GM12874 (cell line): ENCODE measurements around the gene POU2F2.

Source experiments
- TF ChIP-seq, protein P1 (sequence below): IDR thresholded peaks from 2 replicates; pipeline ENCODE4 v1.5.1; 2011; ENCODE audit warnings: low read depth, mild to moderate bottlenecking, control low read depth, low read length, moderate library complexity; ENCODE audit not compliant: insufficient read depth

POU2F2 gene

DNA sequence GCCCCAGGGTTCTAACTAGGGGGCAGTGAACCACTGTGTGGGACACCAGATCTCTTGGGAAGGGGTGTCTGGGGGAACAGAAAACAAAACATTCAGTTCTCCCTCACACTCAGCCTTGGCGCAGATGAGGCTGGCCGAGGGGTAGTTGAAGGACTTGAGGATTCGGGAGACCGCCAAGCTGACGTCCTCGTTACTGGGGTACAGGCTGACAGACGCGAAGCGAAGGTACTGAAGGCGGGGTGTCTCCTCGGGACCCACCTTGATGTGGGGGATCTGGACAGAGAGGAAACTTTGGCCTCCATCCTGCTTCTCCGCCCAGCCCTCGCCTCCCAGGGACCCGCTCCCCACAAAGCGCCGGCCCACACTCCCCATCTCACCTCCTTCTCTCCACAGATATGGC lies 69.9 kb downstream of the POU2F2 start:
- TF ChIP-seq, protein P1, sequence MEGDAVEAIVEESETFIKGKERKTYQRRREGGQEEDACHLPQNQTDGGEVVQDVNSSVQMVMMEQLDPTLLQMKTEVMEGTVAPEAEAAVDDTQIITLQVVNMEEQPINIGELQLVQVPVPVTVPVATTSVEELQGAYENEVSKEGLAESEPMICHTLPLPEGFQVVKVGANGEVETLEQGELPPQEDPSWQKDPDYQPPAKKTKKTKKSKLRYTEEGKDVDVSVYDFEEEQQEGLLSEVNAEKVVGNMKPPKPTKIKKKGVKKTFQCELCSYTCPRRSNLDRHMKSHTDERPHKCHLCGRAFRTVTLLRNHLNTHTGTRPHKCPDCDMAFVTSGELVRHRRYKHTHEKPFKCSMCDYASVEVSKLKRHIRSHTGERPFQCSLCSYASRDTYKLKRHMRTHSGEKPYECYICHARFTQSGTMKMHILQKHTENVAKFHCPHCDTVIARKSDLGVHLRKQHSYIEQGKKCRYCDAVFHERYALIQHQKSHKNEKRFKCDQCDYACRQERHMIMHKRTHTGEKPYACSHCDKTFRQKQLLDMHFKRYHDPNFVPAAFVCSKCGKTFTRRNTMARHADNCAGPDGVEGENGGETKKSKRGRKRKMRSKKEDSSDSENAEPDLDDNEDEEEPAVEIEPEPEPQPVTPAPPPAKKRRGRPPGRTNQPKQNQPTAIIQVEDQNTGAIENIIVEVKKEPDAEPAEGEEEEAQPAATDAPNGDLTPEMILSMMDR: no peak

DNA sequence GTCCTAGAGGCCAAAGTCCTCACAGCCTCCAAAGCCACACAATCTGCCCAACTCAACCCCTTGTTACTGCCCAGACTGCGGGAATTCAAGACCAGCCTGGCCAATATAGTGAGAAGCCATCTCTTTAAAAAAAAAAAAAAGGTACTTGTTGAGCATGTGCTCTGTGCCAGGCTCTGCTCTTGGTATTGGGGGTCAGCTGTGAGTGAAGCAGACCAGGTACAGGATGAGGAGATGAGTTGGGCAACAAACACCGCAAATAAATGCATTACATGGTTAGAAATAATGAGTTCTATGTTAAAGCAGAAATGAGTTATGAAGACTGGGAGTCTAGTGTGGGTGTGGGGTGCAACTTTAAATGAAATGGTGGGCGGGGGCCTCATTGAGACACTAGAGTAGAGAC lies 72.1 kb downstream of the POU2F2 start:
- TF ChIP-seq, protein P1: no peak

DNA sequence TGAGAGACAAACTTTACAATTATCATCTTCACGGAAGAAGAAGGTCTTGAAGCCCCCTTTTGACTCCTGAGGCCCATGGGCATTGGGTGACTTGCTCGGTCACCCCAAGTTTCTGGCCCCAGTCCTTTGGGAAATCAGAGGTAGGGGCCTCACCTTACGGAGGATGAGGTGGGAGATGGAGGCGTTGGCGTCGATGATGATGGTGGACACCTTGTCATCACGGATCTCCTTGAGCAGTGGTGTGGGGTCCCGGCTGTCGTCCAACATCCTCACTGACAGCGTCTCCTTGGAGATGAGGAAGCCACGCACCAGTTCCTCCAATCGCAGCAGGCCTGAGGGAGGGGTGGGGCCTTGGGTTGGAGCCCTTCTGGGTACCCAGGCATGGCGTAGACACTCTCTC lies 73.0 kb downstream of the POU2F2 start:
- TF ChIP-seq, protein P1: no peak

DNA sequence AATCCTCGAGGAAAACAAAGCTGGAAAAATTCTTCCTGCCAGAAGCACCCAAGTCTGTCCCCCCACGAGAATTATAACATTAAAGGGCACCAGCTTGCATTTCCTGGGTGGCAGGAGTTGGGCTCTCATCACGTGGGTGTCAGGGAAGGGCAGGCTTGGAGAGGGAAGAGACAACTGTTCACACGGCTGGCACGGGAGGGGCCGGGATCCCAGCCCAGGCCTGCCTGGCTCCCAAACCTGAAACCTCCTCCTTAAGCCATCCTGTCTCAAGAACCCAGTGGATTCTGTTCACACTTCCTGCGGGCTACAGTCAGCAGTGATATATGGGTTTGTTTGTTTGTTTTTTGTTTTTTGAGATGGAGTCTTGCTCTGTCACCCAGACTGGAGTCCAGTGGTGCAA lies 74.4 kb downstream of the POU2F2 start:
- TF ChIP-seq, protein P1: no peak

DNA sequence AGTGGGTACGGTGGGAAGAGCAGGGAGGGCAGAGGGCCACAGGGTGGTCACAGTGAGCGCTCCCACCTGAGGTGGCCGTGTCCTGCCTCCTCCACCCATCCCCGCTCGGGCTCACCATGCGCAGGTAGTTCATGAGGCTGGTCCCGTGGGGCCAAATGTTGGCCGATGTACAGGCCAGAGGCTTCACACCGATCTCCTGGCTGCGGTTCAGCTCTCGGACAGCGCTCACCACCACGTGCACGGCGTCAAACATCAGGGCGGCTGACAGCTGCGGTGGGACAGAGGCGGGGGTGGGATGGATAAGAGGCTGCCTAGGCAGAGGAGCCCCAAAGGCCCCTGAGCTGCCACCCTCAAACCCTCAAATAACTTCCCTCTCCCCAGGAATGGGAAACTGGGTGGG lies 78.0 kb downstream of the POU2F2 start:
- TF ChIP-seq, protein P1: no peak

DNA sequence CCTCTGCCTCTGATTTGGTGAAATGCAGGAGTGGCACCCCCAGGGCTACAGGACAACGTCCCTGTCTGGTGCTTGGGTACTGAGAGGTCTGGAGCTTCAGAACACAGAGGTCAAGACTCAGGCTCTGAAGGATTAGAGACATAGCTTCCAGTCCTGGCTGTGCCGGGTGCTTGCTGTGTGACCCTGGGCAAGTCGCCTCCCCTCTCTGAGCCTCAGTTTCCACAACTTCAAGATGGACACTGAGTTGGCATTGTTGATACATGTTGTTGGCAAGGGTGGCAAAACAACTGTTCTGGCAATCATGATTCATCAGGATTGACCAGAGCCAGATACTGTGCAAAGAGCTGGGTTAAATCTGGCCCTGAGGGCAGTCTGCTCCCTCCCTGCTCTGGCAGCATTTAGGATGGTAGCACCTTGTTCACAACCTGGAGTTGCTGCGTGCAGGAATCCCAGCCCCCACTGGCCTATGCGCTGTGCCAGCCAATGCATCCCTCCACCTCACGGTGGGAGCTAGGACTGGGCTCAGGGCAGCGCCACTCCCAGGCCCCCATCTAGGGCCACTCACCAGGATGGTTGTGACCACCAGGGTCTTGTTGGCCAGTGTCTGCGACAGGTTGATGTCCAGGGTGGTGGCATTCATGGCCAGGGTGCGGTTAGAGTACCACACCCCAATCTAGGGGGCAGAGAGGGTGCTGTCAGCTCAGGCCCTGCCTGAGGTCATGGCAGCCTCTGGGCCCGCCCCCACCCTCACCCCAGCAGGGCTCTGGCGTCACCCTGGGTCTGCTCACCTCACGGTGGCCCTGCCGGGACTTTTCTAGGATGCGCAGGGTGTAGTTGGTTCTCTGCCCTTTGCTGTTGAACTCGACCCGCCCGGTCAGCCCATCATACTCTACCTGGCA lies 79.0 kb downstream of the POU2F2 start:
- TF ChIP-seq, protein P1: no peak

DNA sequence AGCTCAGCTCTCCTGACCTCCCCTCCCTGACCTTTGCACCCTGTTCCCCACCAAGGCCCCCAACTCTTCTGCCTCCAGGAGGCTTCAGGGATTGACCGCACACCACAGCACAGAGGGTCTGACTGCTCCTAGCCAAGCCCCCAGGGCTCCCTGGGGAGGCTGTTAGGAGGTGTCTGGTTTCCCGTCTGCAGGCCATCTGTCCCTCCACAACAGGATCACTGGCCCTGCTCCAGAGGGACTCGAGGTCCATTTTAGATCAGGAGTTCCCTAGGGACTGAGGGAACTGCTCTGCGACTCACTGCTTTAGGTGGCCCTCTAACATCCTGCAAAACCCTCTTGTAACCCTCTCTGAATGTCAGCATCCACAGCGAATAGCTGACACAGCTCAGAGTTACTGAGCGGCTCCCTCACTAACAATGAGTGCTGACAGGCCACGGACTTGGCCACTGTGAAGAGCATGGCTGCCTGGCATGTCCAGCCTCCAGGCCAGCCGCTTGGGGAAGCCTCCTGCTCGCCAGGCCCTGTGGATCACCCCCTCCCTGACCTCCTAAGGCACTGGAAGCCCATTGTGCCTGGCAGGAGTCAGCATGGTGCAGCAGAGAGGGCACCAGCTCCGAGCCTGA lies 79.9 kb downstream of the POU2F2 start:
- TF ChIP-seq, protein P1: no peak
